HL-60/S4 treated with phorbol 12-myristate 13-acetate at 8.2 ng/mL for 4 days and 3 days (cell line): ENCODE measurements around the gene KRTAP4-4.
"Not testable (repeated sequence)": the region's sequence is repeated elsewhere in the genome, so short reads cannot be mapped to it uniquely, and the experiment has no call there.

Experiments
- in situ Hi-C: fragments of 300-500 bp; cut with MboI; formaldehyde crosslinking; loops from 2 replicates; pipeline ENCODE4 v1.15.0; 2022; ENCODE audit warnings: low sequenced_read_pairs

Gene KRTAP4-4

GRCh38 chr17:41148971-41149651 is 11.4 kb downstream of the KRTAP4-4 start:
- in situ Hi-C loops = not testable (repeated sequence)

GRCh38 chr17:41147531-41148204 is 12.9 kb downstream of the KRTAP4-4 start:
- in situ Hi-C loops = no loop called here

- in situ Hi-C loops = no loop called here
Observed at GRCh38 chr17:41145261-41145660, 15.3 kb downstream of the KRTAP4-4 start.

GRCh38 chr17:41144846-41145245 is 15.7 kb downstream of the KRTAP4-4 start:
- in situ Hi-C loops = no loop called here

GRCh38 chr17:41141361-41141760 is 19.2 kb downstream of the KRTAP4-4 start:
- in situ Hi-C loops = no loop called here

GRCh38 chr17:41140360-41141131 is 20.0 kb downstream of the KRTAP4-4 start, which contains the start of gene KRTAP4-6:
KRTAP4-6 (minus strand) TSS chr17:41140544; CDS start chr17:41140487, 57 bp downstream.
- in situ Hi-C loops = no loop called here

GRCh38 chr17:41139865-41140264 is 20.7 kb downstream of the KRTAP4-4 start:
- in situ Hi-C loops = not testable (repeated sequence)

- in situ Hi-C loops = no loop called here
Observed at GRCh38 chr17:41133880-41134735, 26.4 kb downstream of the KRTAP4-4 start.

GRCh38 chr17:41131979-41132378 is 28.6 kb downstream of the KRTAP4-4 start:
- in situ Hi-C loops = no loop called here

GRCh38 chr17:41127371-41127770 is 33.2 kb downstream of the KRTAP4-4 start:
- in situ Hi-C loops = no loop called here

- in situ Hi-C loops = no loop called here
Observed at GRCh38 chr17:41126412-41126811, 34.1 kb downstream of the KRTAP4-4 start.

- in situ Hi-C loops = no loop called here
Observed at GRCh38 chr17:41125064-41125463, 35.5 kb downstream of the KRTAP4-4 start.

GRCh38 chr17:41123991-41124371 is 36.6 kb downstream of the KRTAP4-4 start, which contains the start of gene KRTAP4-12:
KRTAP4-12 (minus strand) TSS chr17:41124182; CDS start chr17:41124122, 60 bp downstream.
- in situ Hi-C loops = not testable (repeated sequence)

GRCh38 chr17:41123292-41123990 is 37.1 kb downstream of the KRTAP4-4 start:
- in situ Hi-C loops = not testable (repeated sequence)

GRCh38 chr17:41121742-41122141 is 38.8 kb downstream of the KRTAP4-4 start:
- in situ Hi-C loops = no loop called here

- in situ Hi-C loops = not testable (repeated sequence)
Observed at GRCh38 chr17:41119696-41120690, 40.6 kb downstream of the KRTAP4-4 start.

- in situ Hi-C loops = no loop called here
Observed at GRCh38 chr17:41118721-41119120, 41.8 kb downstream of the KRTAP4-4 start.

- in situ Hi-C loops = not testable (repeated sequence)
Observed at GRCh38 chr17:41117846-41118386, 42.6 kb downstream of the KRTAP4-4 start, which contains the start of gene KRTAP4-11. KRTAP4-11 (minus strand) TSS chr17:41118373; CDS start chr17:41118315, 58 bp downstream.
